Endothelial cell of umbilical vein (primary cell): ENCODE data around the gene CDK2. TPM values are rescaled to one million over a fixed set of nuclear protein-coding genes. Genes with fewer than 3 reads are reported as not detected.

Experiments
- polyA plus RNA-seq, 4 experiments: library from polyadenylated mRNA; depleted of rRNA in 3 of 4; stranded (reverse) in 3 of 4; unstranded in 1 of 4; fragments of >200 nt; gene quantifications; 2 replicates each; pipeline versions ENCODE4 v1.2.1 to v1.2.3, GENCODE V29; 2011 to 2012; ENCODE audit warnings: missing spikeins in 1 of 4
- total RNA-seq: library from RNA; stranded (reverse); gene quantifications from 2 replicates; pipeline ENCODE4 v1.2.3, GENCODE V29; 2021

Gene CDK2
- total and polyA plus RNA-seq, 2 donors (not counting 3 experiments of a cell fraction or from before 2014, with no cell fraction given) = 46.7 to 69.8 TPM

Other genes starting within 250 kb of the CDK2 start
- gene RDH5, start 246.4 kb upstream of the CDK2 start, total RNA-seq = 2.7 and 6.1 TPM in 2 replicates
- gene RDH5, start 246.4 kb upstream of the CDK2 start, polyA plus RNA-seq = 3.5 and 3.7 TPM in 2 replicates
- gene CD63, start 237.8 kb upstream of the CDK2 start, total RNA-seq = 1,054 and 1,063 TPM in 2 replicates
- gene CD63, start 237.8 kb upstream of the CDK2 start, polyA plus RNA-seq = 1,429 and 1,536 TPM in 2 replicates
- 18.7 and 19.8 TPM in 2 replicates for gene GDF11, start 223.7 kb upstream of the CDK2 start, total RNA-seq
- 10.0 and 11.6 TPM in 2 replicates for gene GDF11, start 223.7 kb upstream of the CDK2 start, polyA plus RNA-seq
- 88.1 and 101 TPM in 2 replicates for gene SARNP, start 149.1 kb upstream of the CDK2 start, total RNA-seq
- gene SARNP, start 149.1 kb upstream of the CDK2 start, polyA plus RNA-seq = 101 and 108 TPM in 2 replicates
- 55.0 and 57.8 TPM in 2 replicates for gene ORMDL2, start 148.8 kb upstream of the CDK2 start, total RNA-seq
- gene ORMDL2, start 148.8 kb upstream of the CDK2 start, polyA plus RNA-seq = 70.4 and 111 TPM in 2 replicates
- gene DNAJC14, start 137.2 kb upstream of the CDK2 start, total RNA-seq = 29.7 and 33.3 TPM in 2 replicates
- gene DNAJC14, start 137.2 kb upstream of the CDK2 start, polyA plus RNA-seq = 15.7 and 16.0 TPM in 2 replicates
- 0.31 and 0.78 TPM in 2 replicates for gene MMP19, start 123.9 kb upstream of the CDK2 start, total RNA-seq
- gene MMP19, start 123.9 kb upstream of the CDK2 start, polyA plus RNA-seq = 1.6 and 2.0 TPM in 2 replicates
- 23.5 and 24.9 TPM in 2 replicates for gene PYM1, start 38.9 kb upstream of the CDK2 start, total RNA-seq
- gene PYM1, start 38.9 kb upstream of the CDK2 start, polyA plus RNA-seq = 16.8 and 18.7 TPM in 2 replicates
- 49.8 and 64.3 TPM in 2 replicates for gene DGKA, start 35.7 kb upstream of the CDK2 start, total RNA-seq
- 48.6 and 53.2 TPM in 2 replicates for gene DGKA, start 35.7 kb upstream of the CDK2 start, polyA plus RNA-seq
- gene PMEL, start 788 bp upstream of the CDK2 start, total RNA-seq = 0.42 and 0.51 TPM in 2 replicates
- gene PMEL, start 788 bp upstream of the CDK2 start, polyA plus RNA-seq = 0.99 and 2.0 TPM in 2 replicates
- 97.4 and 103 TPM in 2 replicates for gene RAB5B, start 7.2 kb downstream of the CDK2 start, total RNA-seq
- 98.8 and 105 TPM in 2 replicates for gene RAB5B, start 7.2 kb downstream of the CDK2 start, polyA plus RNA-seq
- gene SUOX, start 30.4 kb downstream of the CDK2 start, total RNA-seq = 24.3 and 24.8 TPM in 2 replicates
- 29.1 and 31.4 TPM in 2 replicates for gene SUOX, start 30.4 kb downstream of the CDK2 start, polyA plus RNA-seq
- gene IKZF4, start 54.2 kb downstream of the CDK2 start, total RNA-seq = 3.5 and 5.4 TPM in 2 replicates
- 2.5 and 3.4 TPM in 2 replicates for gene IKZF4, start 54.2 kb downstream of the CDK2 start, polyA plus RNA-seq
- 57.3 and 66.7 TPM in 2 replicates for gene RPS26, start 75.1 kb downstream of the CDK2 start, total RNA-seq
- 1,837 and 1,847 TPM in 2 replicates for gene RPS26, start 75.1 kb downstream of the CDK2 start, polyA plus RNA-seq
- gene ERBB3, start 113.3 kb downstream of the CDK2 start, total RNA-seq = 0.11 TPM in 1 of 2 replicates, not detected in the other
- gene ERBB3, start 113.3 kb downstream of the CDK2 start, polyA plus RNA-seq = 0.08 and 1.5 TPM in 2 replicates
- 170 and 188 TPM in 2 replicates for gene PA2G4, start 137.7 kb downstream of the CDK2 start, total RNA-seq
- 94.2 and 121 TPM in 2 replicates for gene PA2G4, start 137.7 kb downstream of the CDK2 start, polyA plus RNA-seq
- gene RPL41, start 149.8 kb downstream of the CDK2 start, total RNA-seq = 3,212 and 3,428 TPM in 2 replicates
- gene RPL41, start 149.8 kb downstream of the CDK2 start, polyA plus RNA-seq = 9,033 and 9,990 TPM in 2 replicates
- 8.7 and 10.1 TPM in 2 replicates for gene ZC3H10, start 151.4 kb downstream of the CDK2 start, total RNA-seq
- 2.6 and 3.0 TPM in 2 replicates for gene ZC3H10, start 151.4 kb downstream of the CDK2 start, polyA plus RNA-seq
- gene ESYT1, start 161.4 kb downstream of the CDK2 start, total RNA-seq = 133 and 161 TPM in 2 replicates
- gene ESYT1, start 161.4 kb downstream of the CDK2 start, polyA plus RNA-seq = 233 and 234 TPM in 2 replicates
- gene MYL6B, start 185.8 kb downstream of the CDK2 start, total RNA-seq = 135 and 137 TPM in 2 replicates
- gene MYL6B, start 185.8 kb downstream of the CDK2 start, polyA plus RNA-seq = 130 and 185 TPM in 2 replicates
- gene MYL6, start 191.5 kb downstream of the CDK2 start, total RNA-seq = 2,364 and 2,543 TPM in 2 replicates
- gene MYL6, start 191.5 kb downstream of the CDK2 start, polyA plus RNA-seq = 6,581 and 8,470 TPM in 2 replicates
- gene SMARCC2, start 222.7 kb downstream of the CDK2 start, total RNA-seq = 117 and 121 TPM in 2 replicates
- 51.1 and 51.9 TPM in 2 replicates for gene SMARCC2, start 222.7 kb downstream of the CDK2 start, polyA plus RNA-seq